GM18907 (cell line): ENCODE results near the gene PRSS1.
A peak's percentile ranks its signal among the peaks of the same experiment; 100 is the strongest.

Experiments used
- ATAC-seq: cut with Tn5 transposase; IDR thresholded peaks from one replicate; pipeline ENCODE4 v1.9.1; 2021; ENCODE audit warnings: mild to moderate bottlenecking, moderate library complexity; ENCODE audit not compliant: unreplicated experiment

The PRSS1 gene

GRCh38 chr7:142792129-142792528 lies 42.9 kb downstream of the PRSS1 start:
- ATAC-seq: no peak

DNA sequence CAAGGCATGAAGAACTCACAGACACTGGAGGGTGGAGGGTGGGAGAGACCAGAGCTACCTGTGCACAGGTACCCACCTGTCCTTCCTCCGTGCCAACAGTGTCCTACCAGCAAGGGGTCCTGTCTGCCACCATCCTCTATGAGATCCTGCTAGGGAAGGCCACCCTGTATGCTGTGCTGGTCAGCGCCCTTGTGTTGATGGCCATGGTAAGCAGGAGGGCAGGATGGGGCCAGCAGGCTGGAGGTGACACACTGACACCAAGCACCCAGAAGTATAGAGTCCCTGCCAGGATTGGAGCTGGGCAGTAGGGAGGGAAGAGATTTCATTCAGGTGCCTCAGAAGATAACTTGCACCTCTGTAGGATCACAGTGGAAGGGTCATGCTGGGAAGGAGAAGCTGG lies 43.3 kb downstream of the PRSS1 start:
- no peak for ATAC-seq

DNA sequence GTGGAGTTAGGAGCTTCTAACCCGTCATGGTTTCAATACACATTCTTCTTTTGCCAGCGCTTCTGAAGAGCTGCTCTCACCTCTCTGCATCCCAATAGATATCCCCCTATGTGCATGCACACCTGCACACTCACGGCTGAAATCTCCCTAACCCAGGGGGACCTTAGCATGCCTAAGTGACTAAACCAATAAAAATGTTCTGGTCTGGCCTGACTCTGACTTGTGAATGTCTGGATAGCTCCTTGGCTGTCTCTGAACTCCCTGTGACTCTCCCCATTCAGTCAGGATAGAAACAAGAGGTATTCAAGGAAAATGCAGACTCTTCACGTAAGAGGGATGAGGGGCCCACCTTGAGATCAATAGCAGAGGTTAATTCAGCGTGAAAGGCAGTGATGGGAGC lies 43.9 kb downstream of the PRSS1 start:
- ATAC-seq: no peak

DNA sequence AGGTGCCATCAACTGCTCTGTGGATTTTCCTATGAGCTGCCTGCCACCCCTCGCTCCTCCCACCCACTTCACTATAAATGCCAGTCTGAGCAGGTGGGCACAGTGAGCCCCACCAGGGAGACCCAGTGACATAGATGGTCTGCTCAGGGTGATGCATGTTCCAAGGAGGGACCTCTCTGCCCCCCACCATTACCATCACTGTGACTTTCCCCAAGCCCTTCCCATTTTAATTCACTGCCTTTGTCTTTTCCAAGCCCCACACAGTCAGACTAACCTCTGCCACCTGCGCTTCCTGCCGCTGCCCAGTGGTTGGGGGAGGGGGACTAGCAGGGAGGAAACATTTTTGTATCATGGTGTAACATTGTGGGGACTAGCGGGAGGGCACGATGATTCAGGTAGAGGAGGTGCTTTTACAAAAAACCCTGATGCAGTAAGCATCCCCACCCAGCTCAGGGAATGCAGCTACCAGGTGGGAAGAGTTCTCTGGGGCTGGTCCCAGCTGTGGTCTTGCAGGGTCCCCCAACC lies 46.1 kb downstream of the PRSS1 start:
- no peak for ATAC-seq

DNA sequence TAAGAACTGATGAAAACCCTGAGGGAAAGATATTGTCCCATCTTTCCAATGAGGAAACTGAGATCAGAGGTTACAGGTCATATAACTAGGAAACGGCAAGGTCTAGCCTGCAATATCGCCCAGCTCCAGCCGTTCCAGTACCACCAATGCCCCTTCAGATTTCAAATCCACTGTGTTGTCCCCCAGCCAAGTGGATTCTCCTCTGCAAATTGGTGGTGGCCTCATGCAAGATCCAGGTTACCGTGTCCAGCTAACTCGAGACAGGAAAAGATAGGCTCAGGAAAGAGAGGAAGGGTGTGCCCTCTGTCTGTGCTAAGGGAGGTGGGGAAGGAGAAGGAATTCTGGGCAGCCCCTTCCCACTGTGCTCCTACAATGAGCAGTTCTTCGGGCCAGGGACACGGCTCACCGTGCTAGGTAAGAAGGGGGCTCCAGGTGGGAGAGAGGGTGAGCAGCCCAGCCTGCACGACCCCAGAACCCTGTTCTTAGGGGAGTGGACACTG lies 46.8 kb downstream of the PRSS1 start:
- no peak for ATAC-seq

GRCh38 chr7:142796501-142797390 lies 47.5 kb downstream of the PRSS1 start:
- peak; percentile 54 for ATAC-seq

DNA sequence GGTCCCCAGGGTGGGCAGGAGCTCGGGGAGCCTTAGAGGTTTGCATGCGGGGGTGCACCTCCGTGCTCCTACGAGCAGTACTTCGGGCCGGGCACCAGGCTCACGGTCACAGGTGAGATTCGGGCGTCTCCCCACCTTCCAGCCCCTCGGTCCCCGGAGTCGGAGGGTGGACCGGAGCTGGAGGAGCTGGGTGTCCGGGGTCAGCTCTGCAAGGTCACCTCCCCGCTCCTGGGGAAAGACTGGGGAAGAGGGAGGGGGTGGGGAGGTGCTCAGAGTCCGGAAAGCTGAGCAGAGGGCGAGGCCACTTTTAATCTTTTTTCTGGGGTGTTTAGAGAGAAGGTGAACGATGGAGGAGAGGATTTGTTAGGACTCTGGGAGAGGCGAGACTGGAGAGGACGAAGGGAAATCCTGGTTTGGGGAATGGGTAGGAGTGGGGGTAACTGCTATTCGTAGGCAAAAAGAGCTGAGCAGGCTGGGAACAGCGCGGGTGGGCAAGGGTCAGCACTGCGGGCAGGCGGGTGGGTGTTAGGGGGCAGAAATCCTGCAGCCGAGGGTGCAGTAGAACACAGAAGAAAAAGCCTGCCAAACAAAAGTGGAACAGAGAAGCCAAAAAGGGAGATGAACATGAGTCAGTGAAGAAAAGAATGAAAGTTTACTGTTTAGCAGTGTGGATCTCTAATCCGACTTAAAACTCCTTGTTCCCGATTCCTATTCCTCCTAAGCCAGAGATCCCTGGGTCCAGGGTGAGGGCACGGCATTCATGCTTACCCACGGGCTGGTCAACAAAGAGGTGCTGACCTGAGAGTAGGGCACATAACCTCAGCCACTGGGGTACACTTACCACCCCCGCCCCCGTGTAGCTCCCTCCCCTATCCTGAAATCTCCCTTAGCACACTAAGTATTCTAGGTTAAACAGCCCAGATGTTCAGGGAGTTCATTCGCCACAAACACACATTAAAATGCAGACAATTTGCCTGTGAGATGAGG lies 48.4 kb downstream of the PRSS1 start:
- peak; percentile 52 for ATAC-seq

DNA sequence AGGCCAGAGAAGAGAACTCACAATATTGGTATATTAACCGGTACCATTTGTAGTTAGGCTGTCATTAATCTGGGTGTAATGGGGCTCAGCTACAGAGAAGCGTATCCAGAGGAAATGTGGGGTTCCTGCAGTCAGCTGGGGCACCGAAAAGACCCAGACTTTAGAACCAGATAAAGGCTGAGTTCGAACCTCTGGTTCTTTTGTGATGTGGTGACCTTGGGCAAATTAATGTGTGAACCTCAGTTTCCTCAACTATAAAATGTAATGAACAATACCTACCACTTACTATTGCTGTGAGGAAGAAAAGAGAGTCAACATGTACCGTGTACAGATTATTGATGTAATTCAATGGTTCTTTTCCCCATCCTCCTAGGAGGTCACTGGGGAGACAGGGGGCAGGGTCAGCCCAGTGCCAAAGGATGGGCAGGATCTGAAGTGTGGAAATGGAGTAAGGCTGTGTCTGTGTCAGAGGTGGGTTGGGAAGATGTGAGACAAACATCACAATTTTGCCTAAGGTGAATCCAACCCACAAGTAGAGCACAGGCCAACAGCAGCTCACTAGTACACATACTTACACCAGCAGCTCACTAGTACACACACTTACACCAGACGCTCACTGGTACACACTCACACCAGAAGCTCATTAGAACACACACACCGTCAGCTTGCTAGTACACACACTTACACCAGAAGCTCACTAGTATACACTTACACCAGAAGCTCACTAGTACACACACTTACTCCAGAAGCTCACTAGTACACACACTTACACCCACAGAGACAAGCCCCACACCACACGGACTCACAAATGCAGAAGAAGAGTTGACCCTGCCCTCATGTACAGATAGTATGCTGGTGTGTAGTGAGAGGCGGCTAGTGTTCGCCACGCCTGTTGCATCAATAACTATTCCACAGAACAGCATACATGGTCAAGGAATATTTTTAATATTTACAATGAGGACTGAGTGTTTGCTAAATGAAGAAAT lies 49.5 kb downstream of the PRSS1 start:
- ATAC-seq: no peak

GRCh38 chr7:142799437-142799835 lies 50.2 kb downstream of the PRSS1 start:
- no peak for ATAC-seq

- no peak for ATAC-seq
Measured at GRCh38 chr7:142800088-142800487, 50.8 kb downstream of the PRSS1 start.

GRCh38 chr7:142800699-142801260 lies 51.5 kb downstream of the PRSS1 start:
- ATAC-seq: no peak

- ATAC-seq: no peak
Measured at GRCh38 chr7:142801601-142802295, 52.5 kb downstream of the PRSS1 start.

DNA sequence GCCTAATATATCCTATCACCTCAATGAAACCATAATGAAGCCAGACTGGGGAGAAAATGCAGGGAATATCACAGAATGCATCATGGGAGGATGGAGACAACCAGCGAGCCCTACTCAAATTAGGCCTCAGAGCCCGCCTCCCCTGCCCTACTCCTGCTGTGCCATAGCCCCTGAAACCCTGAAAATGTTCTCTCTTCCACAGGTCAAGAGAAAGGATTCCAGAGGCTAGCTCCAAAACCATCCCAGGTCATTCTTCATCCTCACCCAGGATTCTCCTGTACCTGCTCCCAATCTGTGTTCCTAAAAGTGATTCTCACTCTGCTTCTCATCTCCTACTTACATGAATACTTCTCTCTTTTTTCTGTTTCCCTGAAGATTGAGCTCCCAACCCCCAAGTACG lies 53.0 kb downstream of the PRSS1 start:
- ATAC-seq: no peak
